ENCODE results near the gene MNT.

MNT gene

DNA sequence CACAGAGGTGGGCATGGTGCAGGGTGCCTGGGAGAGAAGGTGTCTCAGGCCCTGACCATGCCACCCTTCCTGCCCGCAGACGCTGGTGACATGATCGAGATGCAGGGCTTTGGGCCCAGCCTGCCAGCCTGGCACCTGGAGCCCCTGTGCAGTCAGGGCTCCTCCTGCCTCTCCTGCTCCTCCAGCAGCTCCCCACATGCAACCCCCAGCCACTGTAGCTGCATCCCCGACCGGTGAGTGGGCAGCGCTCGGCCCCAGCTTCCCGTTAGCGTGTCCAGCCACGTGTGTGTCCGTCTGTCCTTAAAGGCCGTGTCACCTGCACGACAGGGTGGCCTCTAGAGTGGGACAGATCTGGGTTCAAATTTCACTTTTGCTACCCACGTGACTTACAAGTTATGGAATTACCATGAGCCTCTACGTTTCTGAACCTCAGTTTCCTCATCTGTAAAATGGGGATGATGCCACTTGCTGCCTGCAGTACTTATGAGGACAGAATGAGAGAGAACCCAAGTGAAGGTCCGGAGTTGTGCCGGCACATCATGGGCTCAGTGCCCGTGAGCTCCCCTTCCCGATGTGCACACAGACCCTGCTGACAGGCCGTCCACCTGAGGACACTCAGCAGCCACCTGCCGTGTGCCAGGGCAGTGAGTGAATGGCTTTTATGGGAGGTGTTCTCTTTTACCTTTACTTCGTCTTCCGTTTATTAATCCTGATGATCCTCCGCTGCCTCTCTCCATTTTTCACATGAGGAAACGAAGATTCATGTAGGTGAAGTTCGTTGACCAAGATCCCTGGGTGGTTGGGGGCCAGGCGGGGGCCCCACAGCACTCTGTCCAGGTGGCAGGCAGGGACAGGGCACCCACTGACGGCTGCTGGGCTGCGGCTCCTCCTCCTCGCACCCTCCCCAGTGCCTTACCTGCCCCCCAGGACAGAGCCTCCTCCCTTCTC is 29.4 kb downstream of the MNT start:
- in situ Hi-C loops (cut with HindIII; ENCODE audit: low sequenced_read_pairs), result no loop called here
- no peak overlapping the region for H3K4me3 ChIP-seq (ENCODE audit: low read depth, low read length)
- TF ChIP-seq, protein P1, sequence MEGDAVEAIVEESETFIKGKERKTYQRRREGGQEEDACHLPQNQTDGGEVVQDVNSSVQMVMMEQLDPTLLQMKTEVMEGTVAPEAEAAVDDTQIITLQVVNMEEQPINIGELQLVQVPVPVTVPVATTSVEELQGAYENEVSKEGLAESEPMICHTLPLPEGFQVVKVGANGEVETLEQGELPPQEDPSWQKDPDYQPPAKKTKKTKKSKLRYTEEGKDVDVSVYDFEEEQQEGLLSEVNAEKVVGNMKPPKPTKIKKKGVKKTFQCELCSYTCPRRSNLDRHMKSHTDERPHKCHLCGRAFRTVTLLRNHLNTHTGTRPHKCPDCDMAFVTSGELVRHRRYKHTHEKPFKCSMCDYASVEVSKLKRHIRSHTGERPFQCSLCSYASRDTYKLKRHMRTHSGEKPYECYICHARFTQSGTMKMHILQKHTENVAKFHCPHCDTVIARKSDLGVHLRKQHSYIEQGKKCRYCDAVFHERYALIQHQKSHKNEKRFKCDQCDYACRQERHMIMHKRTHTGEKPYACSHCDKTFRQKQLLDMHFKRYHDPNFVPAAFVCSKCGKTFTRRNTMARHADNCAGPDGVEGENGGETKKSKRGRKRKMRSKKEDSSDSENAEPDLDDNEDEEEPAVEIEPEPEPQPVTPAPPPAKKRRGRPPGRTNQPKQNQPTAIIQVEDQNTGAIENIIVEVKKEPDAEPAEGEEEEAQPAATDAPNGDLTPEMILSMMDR (IDR thresholded peaks at IDR 0.05; ENCODE audit: low read depth, low read length), result no peak
- DNase-seq (ENCODE audit: low read depth, low spot score), result no peak

DNA sequence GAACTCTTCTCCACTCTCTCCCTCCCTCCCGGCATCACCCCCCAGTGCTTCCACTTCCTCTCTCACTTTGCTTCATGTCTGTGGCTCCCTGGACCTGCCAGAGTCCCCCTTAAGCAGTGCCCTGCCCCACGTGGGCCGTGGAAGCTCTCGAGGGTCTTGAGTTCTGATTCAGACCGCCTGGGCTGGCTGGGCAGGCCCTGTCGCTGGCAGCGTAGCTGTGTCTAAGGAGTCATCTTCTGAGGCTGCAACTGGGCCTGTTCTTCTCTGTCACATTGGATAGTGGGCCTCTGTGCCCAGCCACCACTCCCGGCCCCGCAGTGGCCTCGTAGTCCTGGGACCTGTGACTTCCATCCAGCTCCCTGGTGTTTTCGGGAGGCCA is 30.7 kb downstream of the MNT start:
- H3K4me3 ChIP-seq (ENCODE audit: low read depth, low read length), result no peak overlapping the region
- in situ Hi-C loops (cut with HindIII; ENCODE audit: low sequenced_read_pairs), result no loop called here
- TF ChIP-seq, protein P1 (IDR thresholded peaks at IDR 0.05; ENCODE audit: low read depth, low read length), result no peak

DNA sequence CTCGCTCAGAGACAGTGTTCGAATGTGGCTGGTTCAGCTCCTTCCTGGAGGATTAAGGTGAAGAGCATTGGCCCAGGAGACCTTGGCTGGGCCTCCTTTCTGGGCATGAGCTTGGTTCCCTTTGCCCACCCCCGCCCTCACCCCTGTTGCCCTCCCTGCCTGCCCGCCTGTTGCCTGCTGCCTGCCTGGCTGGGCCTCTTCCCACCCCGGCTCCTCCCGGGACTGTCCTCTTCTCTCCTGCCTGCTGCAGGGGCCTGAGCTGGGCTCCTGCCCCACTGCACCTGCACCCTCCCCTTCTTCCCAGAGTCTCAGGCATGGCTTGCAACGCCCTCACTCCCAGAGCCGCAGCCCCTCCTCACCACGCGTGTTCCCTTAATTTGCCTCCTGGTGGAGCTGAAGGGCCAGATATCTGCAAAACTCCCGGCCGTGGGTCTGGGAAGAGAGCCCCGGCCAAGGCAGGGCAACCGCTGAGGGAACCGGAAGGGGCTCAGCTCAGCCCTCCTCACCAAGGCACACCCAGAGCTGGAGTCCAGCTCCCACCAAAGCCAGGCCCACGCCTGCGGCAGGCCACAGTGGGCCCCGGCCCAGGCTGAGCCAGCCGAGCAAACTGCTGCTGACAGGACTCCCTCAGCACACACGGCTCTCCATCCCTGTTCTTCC is 31.2 kb downstream of the MNT start:
- in situ Hi-C loops (cut with HindIII; ENCODE audit: low sequenced_read_pairs), result no loop called here
- H3K4me3 ChIP-seq (ENCODE audit: low read depth, low read length), result no peak overlapping the region
- no peak for DNase-seq (ENCODE audit: low read depth, low spot score)
- TF ChIP-seq, protein P1 (IDR thresholded peaks at IDR 0.05; ENCODE audit: low read depth, low read length), result peak; percentile 16

More for the DNA sequence above, 30.7 kb downstream of the MNT start:
- no peak for DNase-seq (ENCODE audit: low read depth, low spot score)

DNA sequence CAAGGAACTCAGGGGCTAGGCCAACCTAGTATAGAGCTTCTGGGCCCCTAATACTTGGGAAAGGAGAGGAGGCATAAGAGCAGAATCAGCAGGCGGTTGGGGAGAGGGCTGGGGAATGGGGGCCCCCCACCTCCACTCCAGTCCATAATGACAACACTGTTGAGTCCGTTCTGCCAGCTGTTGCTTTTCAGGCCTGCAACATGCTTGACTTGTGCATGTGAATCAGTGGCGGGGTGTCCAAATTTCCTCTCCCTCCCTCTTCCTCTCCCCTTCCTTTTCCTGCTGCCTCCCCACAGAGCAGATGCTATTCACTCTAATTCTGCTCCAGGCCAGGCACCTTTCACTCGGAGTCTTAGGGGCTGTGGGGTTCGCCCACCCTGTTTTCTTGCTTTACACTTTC is 31.8 kb downstream of the MNT start:
- TF ChIP-seq, protein P1 (IDR thresholded peaks at IDR 0.05; ENCODE audit: low read depth, low read length), result no peak
- H3K4me3 ChIP-seq (ENCODE audit: low read depth, low read length), result no peak overlapping the region
- no peak for DNase-seq (ENCODE audit: low read depth, low spot score)
- in situ Hi-C loops (cut with HindIII; ENCODE audit: low sequenced_read_pairs), result no loop called here

DNA sequence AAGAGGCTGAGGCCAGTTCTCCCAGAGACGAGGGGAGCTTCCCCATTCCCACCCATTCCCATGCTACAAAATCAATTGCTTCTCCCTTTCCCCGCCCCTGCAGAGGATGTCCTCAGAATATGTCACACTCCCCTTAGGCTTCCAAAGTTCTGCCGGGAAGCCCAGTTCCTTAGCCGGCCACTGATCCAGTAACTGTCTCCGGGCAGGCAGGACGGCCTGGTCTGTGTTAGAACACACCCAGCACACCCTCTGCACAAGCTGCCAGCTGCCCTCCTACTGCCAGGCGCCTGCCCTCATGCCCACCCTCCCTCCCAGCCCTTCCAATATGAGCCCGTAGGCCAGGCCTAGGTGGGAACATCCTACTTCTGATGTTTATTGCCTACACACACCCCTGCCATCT is 32.5 kb downstream of the MNT start:
- no peak overlapping the region for H3K4me3 ChIP-seq (ENCODE audit: low read depth, low read length)
- in situ Hi-C loops (cut with HindIII; ENCODE audit: low sequenced_read_pairs), result no loop called here
- TF ChIP-seq, protein P1 (IDR thresholded peaks at IDR 0.05; ENCODE audit: low read depth, low read length), result no peak
- no peak for DNase-seq (ENCODE audit: low read depth, low spot score)

DNA sequence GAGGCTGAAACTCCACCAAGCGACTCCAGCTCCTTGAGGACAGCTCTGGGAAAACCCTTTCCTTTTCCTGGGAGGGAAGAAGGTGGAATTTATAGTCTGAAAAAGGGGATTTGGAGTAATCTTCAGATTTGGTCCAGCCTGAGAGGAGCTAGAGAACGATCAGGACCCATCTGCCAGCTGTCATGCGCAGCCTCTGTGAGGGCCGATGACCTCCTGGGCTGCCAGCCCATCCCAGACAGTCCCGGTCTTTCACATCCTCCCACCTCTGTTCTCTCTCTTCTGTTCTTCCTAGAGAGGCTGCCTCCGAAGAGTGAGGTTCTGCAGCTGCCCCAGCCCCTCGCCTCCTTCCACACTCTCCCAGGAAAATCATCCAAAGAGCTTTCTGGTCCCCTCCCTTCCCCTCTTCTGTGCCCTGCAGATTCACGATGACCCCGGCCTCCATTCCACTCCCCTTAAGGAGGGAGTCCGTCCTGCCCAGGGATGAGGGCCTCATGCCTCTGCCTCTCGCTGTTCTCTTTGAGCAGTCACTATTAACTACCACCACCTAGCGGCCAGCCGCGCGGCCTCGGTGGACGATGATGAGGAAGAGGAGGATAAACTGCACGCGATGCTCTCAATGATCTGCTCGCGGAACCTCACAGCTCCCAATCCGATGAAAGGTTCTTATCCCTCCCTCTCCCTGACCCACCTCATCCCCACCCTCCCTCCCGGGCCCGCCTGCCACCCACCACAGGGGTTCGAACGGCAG is 33.9 kb downstream of the MNT start:
- DNase-seq (ENCODE audit: low read depth, low spot score), result peak; percentile 15
- in situ Hi-C loops (cut with HindIII; ENCODE audit: low sequenced_read_pairs), result no loop called here
- no peak overlapping the region for H3K4me3 ChIP-seq (ENCODE audit: low read depth, low read length)
- TF ChIP-seq, protein P1 (IDR thresholded peaks at IDR 0.05; ENCODE audit: low read depth, low read length), result peak; percentile 49
